Gastroesophageal sphincter (tissue), 4 donors: ENCODE results near the gene ZNF30. TPM values are rescaled to one million over a fixed set of nuclear protein-coding genes. Genes with fewer than 3 reads are reported as not detected.

Source experiments
- ATAC-seq: fragments of 150-250 bp; one replicate; pipeline ENCODE4 v1.9.1; 2016; ENCODE audit warnings: mild to moderate bottlenecking, moderate library complexity
- H3K27ac ChIP-seq, 4 donors: fragments of 200-600 bp; sonication (generic) in 3 of 4; 1 replicate in 3 of 4; 2 replicates in 1 of 4; pipeline ENCODE4 v1.5.1; 2016 to 2019
- H3K27me3 ChIP-seq: fragments of 200-600 bp; sonication (generic); one replicate; pipeline ENCODE4 v1.5.1; 2019
- H3K36me3 ChIP-seq, 2 donors: fragments of 200-600 bp; sonication (generic); one replicate each; pipeline ENCODE4 v1.5.1; 2019; ENCODE audit warnings: control low read depth in 1 of 2
- H3K4me1 ChIP-seq, 3 donors: fragments of 200-600 bp; sonication (generic); 1 replicate in 2 of 3; 2 replicates in 1 of 3; pipeline ENCODE4 v1.5.1; 2016 to 2019; ENCODE audit warnings: control low read depth in 2 of 3
- H3K4me3 ChIP-seq, 2 donors: fragments of 200-600 bp; sonication (generic); one replicate each; pipeline ENCODE4 v1.5.1; 2019; ENCODE audit warnings: mild to moderate bottlenecking in 1 of 2, moderate library complexity in 1 of 2
- H3K9me3 ChIP-seq, 3 donors: fragments of 200-600 bp; sonication (generic); one replicate each; pipeline ENCODE4 v1.5.1; 2017 to 2019; ENCODE audit warnings: control low read depth in 2 of 3
- EP300 ChIP-seq: sonication (generic); formaldehyde crosslinking; IDR thresholded peaks from one replicate; pipeline ENCODE4 v1.6.1; 2017; ENCODE audit warnings: antibody characterized with exemption, mild to moderate bottlenecking
- POLR2A ChIP-seq, 2 donors: fragments of 450-650 bp; IDR thresholded peaks; one replicate each; pipeline ENCODE4 v1.6.1; 2017; ENCODE audit warnings: antibody characterized with exemption in 2 of 2, mild to moderate bottlenecking in 2 of 2, moderate library complexity in 1 of 2
- POLR2AphosphoS5 ChIP-seq: sonication (generic); formaldehyde crosslinking; IDR thresholded peaks from one replicate; pipeline ENCODE4 v1.6.1; 2017; ENCODE audit warnings: antibody characterized with exemption
- WGBS, 2 donors: methylation state at CpG; one replicate each; pipeline ENCODE4 v1.1.5; 2018; ENCODE audit warnings: low coverage in 1 of 2; 5-methylcytosine and 5-hydroxymethylcytosine counted together
- total RNA-seq, 4 donors: library from RNA; depleted of rRNA; stranded (reverse); fragments of >200 nt; gene quantifications; one replicate each; pipeline ENCODE4 v1.1.0, GENCODE V29; 2016
- TF ChIP-seq, protein P1 (sequence below), 4 experiments: fragments of 200-600 bp in 2 of 4; fragments of 450-650 bp in 2 of 4; sonication (generic) in 1 of 4; IDR thresholded peaks; one replicate each; pipeline ENCODE4 v1.5.1; 2017 to 2019; ENCODE audit warnings: antibody characterized with exemption in 4 of 4, mild to moderate bottlenecking in 2 of 4, moderate library complexity in 2 of 4

The ZNF30 gene
- total RNA-seq, 4 donors from 2014 or later = 0.94 to 2.8 (median 2.4) TPM

DNA sequence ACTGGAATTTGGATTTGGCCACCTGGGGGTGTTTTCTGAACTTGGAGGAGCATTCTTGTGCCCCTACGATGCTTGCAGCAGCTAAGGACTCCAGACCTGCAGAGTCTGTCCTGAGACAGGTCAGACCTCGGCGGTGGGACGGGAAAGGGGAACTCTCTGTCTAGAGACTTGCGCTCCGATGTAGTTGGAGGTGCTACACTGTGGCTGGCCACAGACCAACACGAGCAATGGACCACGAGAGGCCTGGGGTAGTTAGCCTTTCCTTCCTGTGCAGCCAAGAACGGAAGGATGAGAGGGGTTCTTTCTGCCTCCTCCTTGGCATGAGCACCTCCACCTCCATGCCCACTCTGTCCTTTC lies 67.6 kb downstream of the ZNF30 start:
- no peaks in the 10 kb centered on the region for H3K36me3 ChIP-seq
- ATAC-seq = no peak
- peak overlapping the region in 3 of 4 donors; percentile 23 to 52 (median 51) for H3K27ac ChIP-seq
- H3K4me3 ChIP-seq = no peak overlapping the region
- WGBS, 2 donors = 73 to 79% methylated on average over 3 to 8 of the region's 9 CpGs
- peaks cover 6% of the 10 kb centered on the region for H3K27me3 ChIP-seq
- peaks cover 0 to 38% (median 5%) of the 10 kb centered on the region in 3 donors for H3K4me1 ChIP-seq
- no peaks in the 10 kb centered on the region for H3K9me3 ChIP-seq
- TF ChIP-seq POLR2AphosphoS5 (no peak), POLR2A (IDR thresholded peaks at IDR 0.05) (no peak), EP300 (no peak)
- TF ChIP-seq, protein P1, sequence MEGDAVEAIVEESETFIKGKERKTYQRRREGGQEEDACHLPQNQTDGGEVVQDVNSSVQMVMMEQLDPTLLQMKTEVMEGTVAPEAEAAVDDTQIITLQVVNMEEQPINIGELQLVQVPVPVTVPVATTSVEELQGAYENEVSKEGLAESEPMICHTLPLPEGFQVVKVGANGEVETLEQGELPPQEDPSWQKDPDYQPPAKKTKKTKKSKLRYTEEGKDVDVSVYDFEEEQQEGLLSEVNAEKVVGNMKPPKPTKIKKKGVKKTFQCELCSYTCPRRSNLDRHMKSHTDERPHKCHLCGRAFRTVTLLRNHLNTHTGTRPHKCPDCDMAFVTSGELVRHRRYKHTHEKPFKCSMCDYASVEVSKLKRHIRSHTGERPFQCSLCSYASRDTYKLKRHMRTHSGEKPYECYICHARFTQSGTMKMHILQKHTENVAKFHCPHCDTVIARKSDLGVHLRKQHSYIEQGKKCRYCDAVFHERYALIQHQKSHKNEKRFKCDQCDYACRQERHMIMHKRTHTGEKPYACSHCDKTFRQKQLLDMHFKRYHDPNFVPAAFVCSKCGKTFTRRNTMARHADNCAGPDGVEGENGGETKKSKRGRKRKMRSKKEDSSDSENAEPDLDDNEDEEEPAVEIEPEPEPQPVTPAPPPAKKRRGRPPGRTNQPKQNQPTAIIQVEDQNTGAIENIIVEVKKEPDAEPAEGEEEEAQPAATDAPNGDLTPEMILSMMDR (IDR thresholded peaks at IDR 0.05) = no peak

Other genes starting within 250 kb of the ZNF30 start
- 1 to 10 TPM in 1 of 4 donors, under 1 TPM in 2, not detected in 1; 0.40 to 1.1 (median 0.81) TPM for gene SCGB2B2, start 249.7 kb upstream of the ZNF30 start, total RNA-seq
- 10 to 100 TPM; 18.6 to 44.8 (median 28.8) TPM for gene ZNF302, start 249.2 kb upstream of the ZNF30 start, total RNA-seq
- gene ZNF181, start 192.7 kb upstream of the ZNF30 start, total RNA-seq = 10 to 100 TPM; 18.6 to 47.6 (median 28.5) TPM
- 1 to 10 TPM; 4.8 to 7.1 (median 5.6) TPM for gene ZNF599, start 153.7 kb upstream of the ZNF30 start, total RNA-seq
- 10 to 100 TPM in 1 of 4 donors, 1 to 10 TPM in 3; 6.5 to 10.2 (median 7.3) TPM for gene ZNF792, start 37.3 kb downstream of the ZNF30 start, total RNA-seq
- 10 to 100 TPM; 22.0 to 40.0 (median 35.9) TPM for gene GRAMD1A, start 73.4 kb downstream of the ZNF30 start, total RNA-seq
- gene SCN1B, start 103.6 kb downstream of the ZNF30 start, total RNA-seq = 10 to 100 TPM in 2 of 4 donors, 1 to 10 TPM in 2; 5.3 to 13.2 (median 9.5) TPM
- gene HPN, start 114.8 kb downstream of the ZNF30 start, total RNA-seq = 1 to 10 TPM in 1 of 4 donors, under 1 TPM in 2, not detected in 1; 0.17 to 1.2 (median 0.27) TPM
- 10 to 100 TPM in 1 of 4 donors, 1 to 10 TPM in 3; 1.2 to 38.8 (median 4.2) TPM for gene FXYD3, start 188.9 kb downstream of the ZNF30 start, total RNA-seq
- gene LGI4, start 208.2 kb downstream of the ZNF30 start, total RNA-seq = 10 to 100 TPM; 24.8 to 47.9 (median 36.2) TPM
- 100 to 1,000 TPM in 1 of 4 donors, 10 to 100 TPM in 3; 42.8 to 140 (median 52.7) TPM for gene FXYD1, start 211.9 kb downstream of the ZNF30 start, total RNA-seq
- gene FXYD7, start 216.4 kb downstream of the ZNF30 start, total RNA-seq = not detected
- gene FXYD5, start 227.8 kb downstream of the ZNF30 start, total RNA-seq = 10 to 100 TPM; 18.8 to 42.5 (median 33.0) TPM